NCI-H1105 (cell line): ENCODE results near the gene TENM4.

ENCODE experiments used
- DNase-seq: peaks from one replicate; lab custom pipeline; 2025; lab: John Stamatoyannopoulos, UW

The TENM4 gene

DNA sequence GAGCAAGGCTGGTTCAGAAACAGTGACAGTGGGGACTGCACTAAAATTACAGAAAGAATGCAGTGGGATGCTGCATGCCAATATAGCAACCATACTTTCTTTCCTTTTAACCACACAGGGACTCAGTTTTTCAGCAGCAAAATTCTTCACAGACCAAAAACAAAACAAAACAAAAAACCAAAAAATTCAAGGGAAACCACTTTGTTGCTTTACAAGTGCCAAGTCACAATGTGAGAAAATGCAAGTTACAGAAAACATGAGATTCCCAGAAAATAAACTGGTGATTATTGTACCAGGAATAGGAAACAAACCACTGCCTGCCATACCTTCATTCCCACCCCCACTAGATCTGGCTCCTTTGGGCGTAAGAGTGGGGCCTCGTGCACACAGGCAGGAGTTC is 52.6 kb downstream of the TENM4 start:
- DNase-seq, result no peak

DNA sequence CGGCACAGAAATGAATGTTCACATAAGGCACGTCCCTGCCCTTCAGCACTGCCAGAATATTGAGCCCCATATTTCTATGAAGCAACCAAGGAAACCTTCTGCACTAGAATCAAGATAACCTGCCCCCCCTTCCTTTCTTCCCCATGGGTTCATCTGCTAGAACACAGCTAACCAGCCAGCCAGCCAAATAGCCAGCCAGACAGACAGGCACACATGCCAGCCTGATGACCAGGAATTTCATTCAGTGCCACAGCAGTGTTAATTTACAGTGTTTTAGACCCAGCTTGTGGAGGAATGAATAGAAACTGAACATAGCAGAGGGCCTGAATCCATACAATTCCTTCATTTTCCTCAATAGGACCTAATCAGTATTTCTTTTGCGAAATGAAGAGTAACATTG is 57.0 kb downstream of the TENM4 start:
- no peak for DNase-seq

DNA sequence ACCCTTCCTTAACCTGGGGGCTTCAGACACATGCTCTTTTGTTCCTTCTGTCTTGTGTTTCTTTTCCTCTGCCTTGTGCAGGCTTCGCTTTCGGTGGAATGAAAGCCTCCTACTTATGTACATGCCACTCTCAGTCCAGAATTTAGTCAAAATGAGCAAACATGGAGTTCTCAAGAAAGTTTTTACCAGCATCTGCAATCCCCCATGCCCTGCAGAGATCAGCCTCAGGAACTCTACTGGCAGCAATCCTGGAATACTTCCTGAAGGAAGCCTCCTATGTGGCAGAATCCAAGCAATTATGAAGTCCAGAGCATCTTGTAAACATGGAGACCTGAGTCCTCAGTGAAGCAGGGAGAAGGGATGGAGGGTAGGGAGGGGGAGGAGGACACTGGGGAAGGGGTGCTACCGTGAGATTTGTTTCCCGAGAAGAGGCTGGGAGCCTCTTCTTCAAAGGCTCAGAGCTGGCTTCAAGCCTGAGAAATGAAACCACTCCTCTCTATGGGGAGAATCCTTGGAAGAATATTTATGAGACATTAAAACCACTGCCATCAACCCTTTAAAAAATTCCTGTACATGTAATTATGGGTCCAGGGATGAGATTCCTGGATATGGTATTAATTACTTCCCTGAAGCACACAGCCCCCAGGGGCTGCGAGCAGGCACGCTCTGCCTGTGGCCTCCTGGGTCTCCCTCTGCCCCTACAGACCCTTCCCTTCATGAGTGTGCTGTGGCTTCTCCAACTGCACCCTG is 58.4 kb downstream of the TENM4 start:
- DNase-seq, result no peak

DNA sequence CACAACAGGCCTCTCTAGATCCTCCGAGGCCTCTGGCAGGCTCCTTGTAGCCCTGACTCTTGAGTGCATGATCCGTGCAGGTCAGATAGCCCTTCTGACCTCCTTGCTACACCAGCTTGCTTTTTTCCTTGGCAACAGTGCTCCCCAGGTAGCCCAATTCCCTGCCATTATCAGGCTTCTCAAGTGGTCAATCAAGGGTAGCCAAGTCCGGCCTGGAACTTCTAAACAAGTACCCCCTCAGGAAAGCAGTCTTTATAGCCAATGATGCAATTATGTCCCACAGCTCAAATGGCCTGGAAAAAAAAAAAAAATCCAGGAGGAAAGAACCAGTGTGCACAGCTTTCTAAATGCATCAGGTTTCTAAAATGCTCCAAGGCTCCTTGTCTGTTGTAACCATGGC is 59.8 kb downstream of the TENM4 start:
- DNase-seq, result no peak

DNA sequence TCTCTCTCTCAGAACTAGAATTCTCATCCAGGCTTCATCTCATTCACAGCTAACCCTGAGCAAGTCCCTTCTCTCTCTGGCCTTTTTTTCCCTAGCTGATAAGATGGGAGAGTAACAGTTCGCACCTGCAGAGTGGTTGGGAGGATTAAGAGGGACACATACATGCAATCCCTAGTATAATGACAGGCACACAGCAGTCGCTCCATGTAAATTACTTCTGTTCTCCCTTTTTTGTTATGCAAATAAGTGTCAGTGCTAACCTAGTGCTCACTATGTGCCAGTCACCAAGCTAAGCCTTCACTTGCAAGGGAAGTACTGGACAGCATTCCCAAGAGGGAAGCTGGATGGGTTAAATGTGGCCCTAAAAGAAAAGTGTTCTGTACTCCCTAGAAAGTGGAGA is 63.4 kb downstream of the TENM4 start:
- DNase-seq, result no peak

DNA sequence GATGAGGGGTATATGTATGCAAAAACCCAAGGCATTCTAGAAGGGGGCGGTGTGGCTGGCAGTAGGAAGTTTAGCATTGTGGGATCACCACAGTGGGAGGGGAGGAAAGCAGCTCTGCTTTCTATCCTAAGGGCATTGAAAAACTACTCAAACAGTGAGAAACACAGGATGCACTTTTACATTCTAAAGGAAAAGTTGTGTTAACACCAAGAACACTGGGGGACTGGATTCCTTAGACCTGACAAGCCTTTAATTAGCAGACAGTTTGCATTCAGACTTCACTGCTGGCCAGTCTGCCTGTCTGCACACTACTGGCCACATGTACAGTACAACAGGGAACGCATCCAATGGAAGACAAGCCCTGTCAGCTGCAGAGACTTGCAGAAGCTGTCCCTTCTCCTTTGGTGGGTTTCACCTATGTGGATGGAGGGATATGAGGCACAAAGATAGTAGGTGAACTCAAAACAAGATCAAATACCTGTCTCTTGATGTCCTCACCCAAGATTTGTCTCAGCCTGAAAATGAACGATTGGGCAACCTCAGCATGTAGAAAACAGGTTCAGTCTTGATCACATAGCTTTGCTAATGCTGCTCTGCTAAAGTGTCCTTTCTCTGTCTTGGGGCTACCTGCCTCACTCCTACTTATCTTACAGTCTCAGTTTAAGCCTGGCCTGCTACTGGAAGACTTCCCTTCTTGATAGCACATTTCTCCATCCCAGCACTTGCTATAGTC is 64.8 kb downstream of the TENM4 start:
- DNase-seq, result no peak

DNA sequence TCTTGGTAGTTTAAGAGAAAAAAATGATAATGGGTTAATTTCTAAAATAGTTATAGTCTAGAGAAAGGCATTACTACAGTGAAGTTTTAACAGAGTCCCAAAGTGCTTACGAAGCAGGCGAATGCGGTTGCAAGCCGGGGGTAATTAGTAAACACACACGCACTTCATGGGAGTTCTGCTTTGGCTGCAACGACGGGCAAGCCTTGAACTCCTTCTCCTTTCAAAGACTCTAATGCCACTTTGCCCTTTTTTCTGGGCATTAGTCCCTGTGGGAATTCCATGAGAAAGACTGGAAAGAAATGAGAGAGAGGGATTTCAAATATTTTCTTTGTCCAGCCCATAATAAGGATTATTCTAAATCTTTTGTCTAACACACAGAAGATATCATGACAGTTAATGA is 66.1 kb downstream of the TENM4 start:
- DNase-seq, result no peak

DNA sequence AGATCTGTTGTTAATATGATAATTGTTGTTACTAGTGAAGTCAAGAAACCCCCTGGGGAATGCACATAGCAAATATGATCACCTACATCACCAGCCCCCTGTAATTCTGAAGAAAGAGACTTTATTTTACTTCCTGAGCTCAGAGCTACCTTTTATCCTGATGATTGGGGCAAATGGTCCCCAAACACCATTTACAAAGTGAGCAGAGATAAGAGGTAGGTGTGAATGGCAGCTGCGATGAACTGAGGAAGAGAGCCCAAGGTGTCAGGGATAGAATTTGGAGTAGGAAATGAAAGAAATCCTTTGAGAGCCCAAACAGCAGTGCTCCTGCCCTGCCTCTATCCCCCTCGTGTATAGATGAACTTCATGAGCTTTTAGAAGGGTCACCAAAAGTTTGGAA is 69.1 kb downstream of the TENM4 start:
- no peak for DNase-seq

DNA sequence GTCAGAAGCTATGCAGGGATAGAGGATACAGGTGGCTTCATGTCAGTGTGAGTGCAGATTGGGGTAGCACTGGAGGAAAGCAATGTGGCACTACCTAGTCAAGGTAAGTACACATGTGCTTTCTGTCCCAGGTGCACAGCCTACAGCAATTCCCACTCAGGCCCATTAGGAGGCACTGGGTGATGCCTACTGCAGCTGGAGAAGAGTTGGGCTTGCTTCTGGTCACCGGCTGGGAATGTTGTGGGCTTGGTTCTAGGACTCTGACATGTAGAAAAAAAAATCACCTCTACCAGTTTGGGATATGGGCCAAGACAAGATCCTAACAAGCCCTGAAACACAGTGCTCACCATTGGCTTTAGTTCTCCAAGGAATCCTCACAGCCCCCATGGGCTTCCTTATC is 69.7 kb downstream of the TENM4 start:
- DNase-seq, result no peak

DNA sequence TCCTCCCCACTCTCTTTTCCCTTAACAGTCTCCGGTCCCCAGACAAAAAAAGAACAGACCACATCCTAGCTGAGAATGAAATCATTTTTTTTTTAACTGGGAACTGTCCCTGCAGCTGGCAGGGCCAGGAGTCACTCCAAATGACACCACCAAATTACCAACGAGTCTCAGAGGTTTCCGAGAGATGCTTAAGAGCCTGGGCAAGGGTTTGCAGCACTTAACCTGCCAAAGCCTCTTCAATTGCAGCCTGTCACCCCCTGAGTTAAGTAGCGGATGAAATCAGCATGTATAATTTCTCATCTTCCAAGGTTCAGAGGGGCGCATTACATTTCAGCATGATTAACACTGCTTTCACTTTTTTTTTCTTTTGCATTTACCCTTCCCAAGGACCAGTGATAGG is 71.8 kb downstream of the TENM4 start:
- DNase-seq, result no peak

DNA sequence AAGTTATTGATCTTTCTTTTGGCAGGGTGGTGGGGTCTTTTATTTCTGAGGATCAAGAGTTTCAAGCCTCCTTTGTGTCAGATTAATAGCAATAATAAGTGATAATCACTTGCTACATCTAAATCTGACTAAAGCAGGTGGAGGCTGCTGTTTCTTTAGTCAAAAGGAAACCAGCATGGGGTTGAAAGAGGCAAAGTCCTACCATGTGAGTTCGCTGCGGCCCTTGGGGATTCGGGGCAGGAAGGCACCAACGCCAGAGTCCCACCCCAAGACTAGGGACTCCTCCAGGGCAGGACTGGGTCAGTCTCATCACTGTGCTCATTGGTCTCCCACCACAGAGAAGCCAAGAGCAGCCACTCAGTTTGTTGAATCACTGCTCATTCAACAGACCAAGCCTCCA is 73.0 kb downstream of the TENM4 start:
- DNase-seq, result no peak

DNA sequence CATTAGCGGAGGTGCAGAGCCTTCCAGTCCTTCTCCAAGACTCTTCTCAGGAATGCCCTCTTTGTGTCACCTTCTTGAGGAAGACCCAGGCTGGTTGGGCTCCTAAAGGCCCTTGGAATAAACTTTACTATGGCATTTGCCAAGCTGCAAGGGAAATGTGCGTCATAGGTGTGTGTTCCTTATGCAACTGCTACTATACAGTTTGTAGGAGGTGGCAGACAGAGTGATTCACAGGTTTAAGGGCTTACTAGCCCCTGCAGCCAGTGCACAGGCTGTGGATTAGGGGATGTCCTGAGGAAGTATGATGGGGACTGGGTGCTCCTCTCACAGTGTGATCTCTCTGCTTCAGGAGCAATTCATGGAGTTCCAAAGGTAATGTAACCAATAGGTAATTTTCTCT is 74.6 kb downstream of the TENM4 start:
- DNase-seq, result no peak

DNA sequence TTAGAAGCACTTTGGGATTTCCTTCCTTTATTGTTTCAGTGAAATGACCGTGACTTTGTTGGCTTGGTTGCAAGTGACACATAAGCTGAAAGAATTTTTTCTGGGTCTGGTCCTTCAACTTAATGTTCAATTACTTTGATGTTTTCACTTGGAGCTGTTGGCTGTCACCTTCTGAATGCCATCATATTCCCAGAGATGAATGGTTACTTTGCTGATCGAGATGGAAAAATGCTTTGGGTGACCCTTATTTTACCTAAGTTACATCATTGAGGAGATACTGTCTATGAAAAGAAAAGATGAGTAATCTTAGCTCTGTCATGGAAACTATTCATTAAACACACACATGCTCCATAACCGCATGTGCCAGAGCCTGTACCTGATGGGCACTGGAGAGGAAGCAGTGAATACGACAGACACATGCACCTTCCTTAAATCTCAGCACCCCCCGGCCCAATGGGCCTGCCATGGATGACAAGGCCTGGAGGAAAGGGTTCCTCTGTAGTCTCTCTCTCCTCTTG is 76.9 kb downstream of the TENM4 start:
- no peak for DNase-seq

DNA sequence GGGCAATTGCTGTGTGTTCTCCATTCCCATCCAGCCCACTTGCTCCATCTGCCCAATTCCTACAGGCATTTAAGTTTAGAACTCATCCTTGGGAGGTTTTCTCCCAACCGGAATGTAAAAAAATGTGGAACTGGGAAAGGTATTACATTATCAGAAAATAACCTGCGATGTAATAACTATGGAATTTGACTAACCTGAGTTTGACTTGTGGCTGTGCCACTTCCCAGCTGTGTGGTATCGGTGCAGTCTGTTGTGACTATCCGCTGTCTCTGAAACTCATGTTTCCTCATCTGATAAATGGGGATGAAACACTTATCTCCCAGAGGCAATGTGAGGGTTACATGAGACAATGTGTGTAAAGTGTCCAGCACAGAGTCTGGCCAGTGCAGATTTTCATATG is 77.6 kb downstream of the TENM4 start:
- no peak for DNase-seq

DNA sequence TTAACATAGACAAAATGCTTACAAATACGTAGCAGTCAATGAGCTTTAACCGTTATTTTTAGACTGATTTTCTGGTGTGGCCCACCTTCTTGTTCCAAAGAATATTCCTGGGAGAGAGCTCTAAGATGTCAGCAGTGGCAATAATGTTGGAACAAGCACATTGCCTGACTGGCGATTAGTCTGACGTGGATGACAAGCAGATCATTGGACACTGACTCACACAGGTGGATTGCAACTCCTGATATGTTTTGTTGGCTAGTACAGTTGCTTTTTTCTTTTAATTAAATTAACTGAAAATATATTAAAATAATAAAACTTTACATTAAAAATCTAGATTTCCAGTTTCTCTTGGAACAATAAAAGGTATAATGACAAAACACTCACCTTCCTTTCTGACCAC is 78.0 kb downstream of the TENM4 start:
- no peak for DNase-seq

DNA sequence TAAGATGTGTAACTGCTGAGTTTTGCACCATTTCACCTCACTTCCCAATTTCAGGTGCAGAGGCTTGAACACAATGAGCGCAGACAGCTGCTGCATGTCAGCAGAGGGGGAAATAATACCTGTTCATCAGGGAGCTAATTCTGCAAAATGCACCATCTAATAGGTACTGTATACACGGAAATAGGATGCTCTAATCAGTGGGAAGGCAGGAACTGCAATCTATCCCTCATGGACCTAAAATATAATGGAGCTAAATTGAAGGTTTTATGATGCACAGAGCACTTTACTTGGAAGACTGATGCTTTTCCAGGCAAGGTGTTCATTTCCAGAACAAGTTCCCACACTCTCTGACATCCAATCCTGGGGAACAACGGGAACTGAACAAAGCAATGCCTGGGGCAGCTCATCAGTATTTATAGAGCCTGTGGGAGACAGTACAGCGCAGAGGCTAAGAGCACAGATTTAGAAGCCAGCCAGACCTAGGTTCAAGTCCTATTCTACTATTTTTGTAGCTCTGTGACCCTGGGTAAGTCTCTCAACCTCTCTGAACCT is 78.5 kb downstream of the TENM4 start:
- no peak for DNase-seq

DNA sequence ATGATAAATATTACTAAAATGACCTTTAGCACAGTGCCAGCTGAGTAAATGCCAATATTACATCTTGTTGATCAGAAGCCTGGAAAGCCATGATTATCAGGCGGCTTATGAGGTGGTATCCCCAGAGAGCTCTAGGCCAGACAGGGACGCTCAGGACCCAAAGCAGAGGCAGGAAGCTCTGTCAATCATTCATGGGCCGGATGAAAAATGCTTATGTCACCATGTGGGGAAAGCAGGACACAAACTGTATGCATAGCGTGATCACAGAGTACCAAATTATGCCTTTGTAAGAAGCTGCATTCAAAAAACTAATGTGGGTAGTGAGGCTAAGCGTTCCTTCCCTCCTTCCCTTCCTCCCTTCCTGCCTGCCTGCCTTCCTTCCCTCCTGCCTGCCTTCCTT is 82.6 kb downstream of the TENM4 start:
- DNase-seq, result no peak

DNA sequence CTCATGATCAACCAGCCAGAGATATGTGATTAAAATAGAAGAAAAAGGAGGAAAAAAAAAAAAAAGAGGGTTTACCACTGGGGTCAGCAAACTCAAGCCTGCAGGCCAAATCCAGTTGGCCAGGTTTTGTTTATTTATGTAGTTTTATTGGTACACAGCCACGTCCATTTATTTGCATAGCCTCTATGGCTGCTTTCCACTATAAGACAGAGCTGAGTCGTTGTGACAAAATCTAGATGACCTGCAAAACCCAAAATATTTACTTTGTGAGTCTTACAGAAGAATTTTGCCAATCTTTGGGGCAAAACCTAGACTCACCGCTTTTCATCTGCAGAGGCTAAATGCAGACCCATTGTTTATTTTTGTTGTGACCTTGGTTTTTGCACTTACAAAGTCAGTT is 87.1 kb downstream of the TENM4 start:
- no peak for DNase-seq

DNA sequence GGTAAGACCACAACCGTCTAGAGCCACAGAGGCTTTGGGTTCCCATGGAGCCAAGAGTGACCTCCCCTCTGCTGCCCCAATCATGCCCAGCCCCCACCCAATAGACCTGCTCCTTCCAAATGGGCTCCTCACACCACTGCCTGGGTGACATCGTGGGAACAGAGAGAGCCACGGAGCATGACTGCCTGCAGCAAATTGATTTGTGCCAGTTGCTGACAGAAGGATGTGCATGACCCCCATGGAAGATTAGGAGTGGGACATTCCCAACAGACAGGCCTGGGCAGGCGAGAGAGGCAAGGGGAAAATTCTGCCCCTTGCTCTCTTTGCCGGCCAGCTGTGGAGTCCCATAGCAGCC is 88.5 kb downstream of the TENM4 start:
- DNase-seq, result no peak

DNA sequence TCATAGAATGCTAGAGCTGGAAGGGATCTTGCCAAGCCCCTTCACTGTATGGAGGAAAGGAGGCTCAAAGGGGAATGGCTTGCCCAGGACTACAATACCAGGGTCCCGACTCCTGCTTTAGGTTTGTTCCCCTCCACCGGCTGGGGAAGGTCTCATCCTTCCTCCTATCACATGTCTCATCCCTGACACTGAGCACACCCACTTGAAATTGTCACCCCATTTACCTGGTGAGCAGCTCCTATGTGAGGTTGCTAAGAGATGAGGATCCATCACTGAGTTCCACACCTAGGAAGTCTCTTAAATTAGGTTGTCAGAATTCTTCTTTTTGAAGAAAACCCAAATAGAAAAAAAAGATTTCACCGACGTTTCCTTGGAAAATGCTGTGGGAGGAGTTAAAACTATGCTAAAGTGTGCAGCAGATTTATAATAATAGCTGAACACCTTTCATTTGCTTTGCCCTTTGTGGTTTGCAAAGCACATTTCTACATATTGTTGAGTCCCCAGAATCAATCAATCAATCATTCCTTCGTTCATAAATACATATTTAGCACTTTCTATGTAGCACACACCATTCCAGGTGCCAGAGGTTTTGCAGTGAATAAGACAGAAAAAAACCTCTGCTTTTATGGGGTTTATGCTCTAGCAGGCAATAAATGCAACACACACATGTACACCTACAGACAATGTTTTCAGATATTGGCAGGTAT is 91.7 kb downstream of the TENM4 start:
- no peak for DNase-seq

DNA sequence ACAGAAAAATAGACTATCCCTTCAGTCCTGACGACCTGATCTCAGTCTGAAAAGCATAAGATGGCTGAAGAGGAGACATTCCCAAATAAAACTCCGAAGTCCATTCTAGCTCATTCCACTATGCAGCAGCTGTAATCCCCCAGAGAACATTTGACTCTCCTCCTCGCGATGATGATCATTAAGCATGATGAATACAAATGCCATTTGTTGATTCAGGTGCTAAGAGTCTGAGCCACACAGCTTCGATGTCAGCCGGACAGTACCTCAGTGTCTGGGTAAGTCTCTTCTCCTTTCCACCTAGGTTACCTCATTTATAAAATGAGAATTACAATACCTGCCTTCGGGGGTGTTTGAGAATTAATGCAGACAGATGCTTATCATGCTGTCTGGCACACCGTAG is 94.8 kb downstream of the TENM4 start:
- DNase-seq, result no peak

DNA sequence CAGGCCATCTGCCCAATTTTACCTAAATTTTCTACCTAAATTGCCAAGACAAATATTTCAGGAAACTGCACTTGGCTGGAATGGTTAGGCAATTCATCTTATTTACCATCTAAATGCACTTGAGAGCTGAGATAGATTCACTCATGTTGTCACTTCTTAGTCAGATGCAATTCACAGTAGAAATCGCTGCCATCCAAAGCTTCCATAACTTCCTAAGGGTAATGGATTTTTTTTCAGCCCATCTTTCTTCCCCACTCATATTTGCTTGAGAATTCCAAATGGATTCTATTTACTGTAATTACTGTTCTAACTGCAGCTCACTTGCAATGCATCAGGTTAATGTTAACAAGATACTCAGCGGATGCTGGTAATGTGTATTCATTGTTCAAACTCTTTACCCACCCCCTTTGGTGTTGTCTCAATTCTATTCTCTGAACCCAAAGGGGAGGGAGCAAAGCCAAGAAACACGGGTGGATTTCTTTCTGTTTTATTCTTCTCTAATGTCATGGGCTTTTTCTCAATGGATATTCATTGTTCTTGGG is 96.0 kb downstream of the TENM4 start:
- DNase-seq, result no peak

DNA sequence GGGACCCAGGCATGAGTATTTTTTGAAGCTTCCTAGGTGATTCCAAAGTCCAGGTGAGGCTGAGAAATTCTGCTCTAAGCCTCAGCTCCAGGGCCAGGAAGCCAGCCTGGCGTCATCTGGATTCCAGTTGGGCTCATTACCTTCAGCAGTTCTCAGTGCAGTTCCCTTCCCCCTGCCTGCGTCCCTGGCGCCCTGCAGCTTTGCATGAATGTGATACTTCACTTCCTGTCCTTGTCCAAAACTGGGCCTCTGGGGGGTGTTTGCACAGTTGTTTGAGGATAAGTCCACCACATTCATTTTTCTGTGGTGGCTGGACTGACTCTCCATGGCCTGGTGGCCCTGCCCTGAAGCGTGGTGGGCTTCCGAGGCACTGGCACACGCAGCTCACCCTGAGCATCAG is 98.1 kb downstream of the TENM4 start:
- DNase-seq, result no peak
